SH-SY5Y (cell line): ENCODE data around the gene BACH2.

Experiments
- GATA2 ChIP-seq: IDR thresholded peaks from 2 replicates; pipeline ENCODE4 v1.6.1; 2011; ENCODE audit warnings: mild to moderate bottlenecking, low read depth, low read length
- GATA3 ChIP-seq: IDR thresholded peaks from 2 replicates; pipeline ENCODE4 v1.6.1; 2011; ENCODE audit warnings: low read depth, mild to moderate bottlenecking, low read length, moderate library complexity

DNA sequence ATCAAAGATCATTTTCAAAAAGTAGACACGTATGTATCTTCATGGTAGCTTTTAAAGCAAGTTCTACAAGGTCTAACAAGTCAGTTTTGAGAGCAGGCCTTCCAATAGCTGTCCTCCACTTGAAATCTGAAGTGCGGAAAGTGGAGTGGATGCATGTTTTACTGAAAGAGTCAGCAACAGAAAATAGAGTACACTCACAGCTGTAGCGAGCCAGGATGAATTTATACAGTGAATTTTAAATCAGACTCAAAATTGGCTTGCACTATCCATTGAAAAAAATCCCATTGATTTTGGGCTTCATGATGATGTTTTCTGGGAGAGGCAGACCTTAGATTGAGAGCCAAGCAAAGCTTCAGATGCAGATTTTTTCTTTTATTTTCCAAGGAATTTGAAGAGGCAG is 321.8 kb downstream of the BACH2 start:
- TF ChIP-seq GATA3, result no peak
- TF ChIP-seq GATA2, result no peak
